HEK293 (cell line): ENCODE data around the gene PLXNA3.

ENCODE experiments used
- CTCF ChIP-seq: fragments of 450-650 bp; formaldehyde crosslinking; IDR thresholded peaks from 2 replicates; pipeline ENCODE4 v1.5.1; 2016; ENCODE audit warnings: missing biosample characterization, missing genetic modification characterization
- HOXA7 ChIP-seq: sonication (generic); formaldehyde crosslinking; IDR thresholded peaks from 2 replicates; pipeline ENCODE4 v1.8.1; 2022; ENCODE audit warnings: missing genetic modification reagents, borderline replicate concordance
- KLF16 ChIP-seq: fragments of 450-650 bp; formaldehyde crosslinking; IDR thresholded peaks from 2 replicates; pipeline ENCODE4 v1.5.1; 2017; ENCODE audit warnings: missing biosample characterization, missing genetic modification characterization
- ZFP37 ChIP-seq: fragments of 450-650 bp; formaldehyde crosslinking; IDR thresholded peaks from 2 replicates; pipeline ENCODE4 v1.5.1; 2016; ENCODE audit warnings: missing biosample characterization, missing genetic modification characterization
- ZNF138 ChIP-seq: fragments of 450-650 bp; formaldehyde crosslinking; IDR thresholded peaks from 2 replicates; pipeline ENCODE4 v1.5.1; 2016; ENCODE audit warnings: missing biosample characterization, missing genetic modification characterization, borderline replicate concordance
- ZNF214 ChIP-seq: fragments of 450-650 bp; formaldehyde crosslinking; IDR thresholded peaks from 2 replicates; pipeline ENCODE4 v1.5.1; 2017; ENCODE audit warnings: missing biosample characterization, mild to moderate bottlenecking, missing genetic modification characterization, borderline replicate concordance
- ZNF398 ChIP-seq: fragments of 450-650 bp; formaldehyde crosslinking; IDR thresholded peaks from 2 replicates; pipeline ENCODE4 v1.5.1; 2017; ENCODE audit warnings: missing biosample characterization, missing genetic modification characterization
- ZNF580 ChIP-seq: fragments of 450-650 bp; formaldehyde crosslinking; IDR thresholded peaks from 2 replicates; pipeline ENCODE4 v1.5.1; 2016; ENCODE audit warnings: missing biosample characterization, missing genetic modification characterization
- ZNF654 ChIP-seq: fragments of 450-650 bp; formaldehyde crosslinking; IDR thresholded peaks from 2 replicates; pipeline ENCODE4 v1.5.1; 2016; ENCODE audit warnings: low read depth, missing biosample characterization, missing genetic modification characterization

GRCh38 chrX:154476821-154477220 is 18.7 kb downstream of the PLXNA3 start:
- TF ChIP-seq CTCF (tag by site-specific recombination), result no peak
- TF ChIP-seq ZNF654 (tag by site-specific recombination), result no peak
- no peak for TF ChIP-seq ZFP37 (tag by site-specific recombination)
- TF ChIP-seq ZNF214 (tag by site-specific recombination), result no peak
- no peak for TF ChIP-seq ZNF398 (tag by site-specific recombination)
- no peak for TF ChIP-seq ZNF580 (tag by site-specific recombination)
- no peak for TF ChIP-seq HOXA7
- no peak for TF ChIP-seq KLF16 (tag by site-specific recombination)
- no peak for TF ChIP-seq ZNF138 (tag by site-specific recombination)
